ENCODE measurements around the gene NGF. TPM values are rescaled to one million over a fixed set of nuclear protein-coding genes. Genes with fewer than 3 reads are reported as not detected.

NGF gene
- total and polyA plus RNA-seq, 9 of the 15 experiments (the other 6 are each of a cell fraction or from before 2014, with no cell fraction given), result not detected

DNA sequence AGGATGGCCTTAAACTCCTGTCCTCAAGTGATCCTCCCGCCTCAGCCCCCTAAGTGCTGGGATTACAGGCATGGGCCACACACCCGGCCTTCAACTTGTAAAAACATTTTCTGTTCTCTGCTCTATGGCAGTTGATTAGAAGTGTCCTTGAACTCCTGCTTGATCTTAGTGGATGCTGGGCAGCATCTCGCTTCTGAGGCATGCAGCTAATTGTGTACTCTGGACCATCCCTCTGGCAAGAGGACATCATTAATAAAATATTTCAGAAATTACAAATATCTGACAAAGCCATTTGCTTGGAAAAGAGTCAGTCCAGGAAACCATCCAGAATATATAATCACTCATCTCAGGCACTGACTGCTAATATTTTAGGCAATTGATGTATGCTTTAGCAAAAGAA lies 8.1 kb downstream of the NGF start:
- Histone ChIP-seq H3K36me3 (ENCODE audit: control insufficient read depth, insufficient read depth, low read length) (no peaks in the 10 kb centered on the region), H3K9ac (ENCODE audit: insufficient read depth in 1 of 2, low read depth in 2 of 2, low read length in 2 of 2) (no peak overlapping the region), H3K4me1 (replicated peaks in 1 of 2; ENCODE audit: control insufficient read depth in 2 of 2, insufficient read depth in 2 of 2, low read length in 2 of 2) (no peaks in the 10 kb centered on the region), H3K27me3 (ENCODE audit: control insufficient read depth in 2 of 2, insufficient read depth in 2 of 2, low read length in 2 of 2) (peaks cover 3 to 5% of the 10 kb centered on the region in 2 experiments; a peak in 1 of 5 replicates), H3K4me3 (no peak overlapping the region), H3K9me1 (ENCODE audit: control insufficient read depth, insufficient read depth, low read length) (no peaks in the 10 kb centered on the region), H3K79me2 (ENCODE audit: control insufficient read depth, insufficient read depth, low read length) (no peaks in the 10 kb centered on the region), H2AFZ (ENCODE audit: low read depth, low read length) (no peak overlapping the region), H3K27ac (ENCODE audit: extremely low read depth, low read depth, low read length) (no peak overlapping the region), H4K20me1 (replicated peaks; ENCODE audit: control insufficient read depth, insufficient read depth, low read length) (no peaks in the 10 kb centered on the region; the same call in 1 of the 2 replicates), H3K4me2 (ENCODE audit: insufficient read depth, low read length) (no peak overlapping the region), H3K9me3 (replicated peaks; ENCODE audit: control insufficient read depth, insufficient read depth, low read depth, low read length) (no peaks in the 10 kb centered on the region)
- BruUV-seq (replicated peaks), result no TSS peak
- intact Hi-C loops (cut with micrococcal nuclease) (no loop called here), in situ Hi-C loops (cut with MboI) (no loop called here)
- ChIA-PET CTCF (ENCODE audit: low intra/inter-chr PET ratio) (no interaction called here), POLR2A (interaction anchor here (0.7 kb wide), 1 partner anchor 343 kb away, joined by 3 read pairs; no protein-coding TSS in a partner anchor)
- FAIRE-seq (no peak), DNase-seq (ENCODE audit: extremely low read depth in 1 of 4, low spot score in 3 of 4) (no peak), ATAC-seq (no peak)
- 0% methylated on average over 3 of the region's 3 CpGs for WGBS (ENCODE audit: insufficient coverage, low coverage, missing lambda C conversion rate)
- TF ChIP-seq THRAP3 (IDR thresholded peaks at IDR 0.05; ENCODE audit: borderline replicate concordance), result no peak
- TF ChIP-seq ATF7 (IDR thresholded peaks at IDR 0.05), result no peak
- TF ChIP-seq NCOR1 (IDR thresholded peaks at IDR 0.05), result no peak
- TF ChIP-seq, protein P1, sequence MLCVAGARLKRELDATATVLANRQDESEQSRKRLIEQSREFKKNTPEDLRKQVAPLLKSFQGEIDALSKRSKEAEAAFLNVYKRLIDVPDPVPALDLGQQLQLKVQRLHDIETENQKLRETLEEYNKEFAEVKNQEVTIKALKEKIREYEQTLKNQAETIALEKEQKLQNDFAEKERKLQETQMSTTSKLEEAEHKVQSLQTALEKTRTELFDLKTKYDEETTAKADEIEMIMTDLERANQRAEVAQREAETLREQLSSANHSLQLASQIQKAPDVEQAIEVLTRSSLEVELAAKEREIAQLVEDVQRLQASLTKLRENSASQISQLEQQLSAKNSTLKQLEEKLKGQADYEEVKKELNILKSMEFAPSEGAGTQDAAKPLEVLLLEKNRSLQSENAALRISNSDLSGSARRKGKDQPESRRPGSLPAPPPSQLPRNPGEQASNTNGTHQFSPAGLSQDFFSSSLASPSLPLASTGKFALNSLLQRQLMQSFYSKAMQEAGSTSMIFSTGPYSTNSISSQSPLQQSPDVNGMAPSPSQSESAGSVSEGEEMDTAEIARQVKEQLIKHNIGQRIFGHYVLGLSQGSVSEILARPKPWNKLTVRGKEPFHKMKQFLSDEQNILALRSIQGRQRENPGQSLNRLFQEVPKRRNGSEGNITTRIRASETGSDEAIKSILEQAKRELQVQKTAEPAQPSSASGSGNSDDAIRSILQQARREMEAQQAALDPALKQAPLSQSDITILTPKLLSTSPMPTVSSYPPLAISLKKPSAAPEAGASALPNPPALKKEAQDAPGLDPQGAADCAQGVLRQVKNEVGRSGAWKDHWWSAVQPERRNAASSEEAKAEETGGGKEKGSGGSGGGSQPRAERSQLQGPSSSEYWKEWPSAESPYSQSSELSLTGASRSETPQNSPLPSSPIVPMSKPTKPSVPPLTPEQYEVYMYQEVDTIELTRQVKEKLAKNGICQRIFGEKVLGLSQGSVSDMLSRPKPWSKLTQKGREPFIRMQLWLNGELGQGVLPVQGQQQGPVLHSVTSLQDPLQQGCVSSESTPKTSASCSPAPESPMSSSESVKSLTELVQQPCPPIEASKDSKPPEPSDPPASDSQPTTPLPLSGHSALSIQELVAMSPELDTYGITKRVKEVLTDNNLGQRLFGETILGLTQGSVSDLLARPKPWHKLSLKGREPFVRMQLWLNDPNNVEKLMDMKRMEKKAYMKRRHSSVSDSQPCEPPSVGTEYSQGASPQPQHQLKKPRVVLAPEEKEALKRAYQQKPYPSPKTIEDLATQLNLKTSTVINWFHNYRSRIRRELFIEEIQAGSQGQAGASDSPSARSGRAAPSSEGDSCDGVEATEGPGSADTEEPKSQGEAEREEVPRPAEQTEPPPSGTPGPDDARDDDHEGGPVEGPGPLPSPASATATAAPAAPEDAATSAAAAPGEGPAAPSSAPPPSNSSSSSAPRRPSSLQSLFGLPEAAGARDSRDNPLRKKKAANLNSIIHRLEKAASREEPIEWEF (CRISPR knock-in tag; IDR thresholded peaks at IDR 0.05), result no peak
- TF ChIP-seq, protein P2, sequence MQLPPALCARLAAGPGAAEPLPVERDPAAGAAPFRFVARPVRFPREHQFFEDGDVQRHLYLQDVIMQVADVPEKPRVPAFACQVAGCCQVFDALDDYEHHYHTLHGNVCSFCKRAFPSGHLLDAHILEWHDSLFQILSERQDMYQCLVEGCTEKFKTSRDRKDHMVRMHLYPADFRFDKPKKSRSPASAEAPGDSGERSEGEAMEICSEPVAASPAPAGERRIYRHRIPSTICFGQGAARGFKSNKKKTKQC (CRISPR knock-in tag; IDR thresholded peaks at IDR 0.05), result no peak
- no peak for TF ChIP-seq NFRKB (IDR thresholded peaks at IDR 0.05; ENCODE audit: low read depth)
- no peak for TF ChIP-seq FOSL1 (tag; conservative IDR thresholded peaks at IDR 0.05)
